Vagina (tissue), 2 donors: ENCODE measurements around the gene EME1. TPM values are rescaled to one million over a fixed set of nuclear protein-coding genes. Genes with fewer than 3 reads are reported as not detected.

Experiments
- DNase-seq, 2 donors: peaks; one replicate each; pipeline ENCODE4 v3.0.0-alpha.2; 2017; ENCODE audit errors: extremely low spot score in 2 of 2
- H3K27ac ChIP-seq: fragments of 200-600 bp; sonication (generic); one replicate; pipeline ENCODE4 v1.5.1; 2019
- H3K27me3 ChIP-seq: fragments of 200-600 bp; sonication (generic); one replicate; pipeline ENCODE4 v1.5.1; 2019
- H3K36me3 ChIP-seq, 2 donors: fragments of 200-600 bp; sonication (generic); one replicate each; pipeline ENCODE4 v1.5.1; 2017 to 2019
- H3K4me1 ChIP-seq: fragments of 200-600 bp; sonication (generic); one replicate; pipeline ENCODE4 v1.5.1; 2019
- H3K4me3 ChIP-seq, 2 donors: fragments of 200-600 bp; sonication (generic); 1 replicate in 1 of 2; 2 replicates in 1 of 2; pipeline ENCODE4 v1.5.1; 2016 to 2019
- H3K9me3 ChIP-seq: fragments of 200-600 bp; sonication (generic); one replicate; pipeline ENCODE4 v1.5.1; 2019
- POLR2A ChIP-seq, 2 donors: fragments of 450-650 bp; IDR thresholded peaks; one replicate each; pipeline ENCODE4 v1.6.1; 2017; ENCODE audit warnings: antibody characterized with exemption in 2 of 2, mild to moderate bottlenecking in 2 of 2, moderate library complexity in 2 of 2
- POLR2AphosphoS5 ChIP-seq, 2 donors: sonication (generic); formaldehyde crosslinking; IDR thresholded peaks; one replicate each; pipeline ENCODE4 v1.9.0; 2017; ENCODE audit warnings: antibody characterized with exemption in 2 of 2, mild to moderate bottlenecking in 2 of 2, low read depth in 1 of 2; ENCODE audit not compliant: insufficient read depth in 1 of 2
- intact Hi-C: fragments of 100-400 bp; cut with DNase I; formaldehyde crosslinking; loops from one replicate; pipeline ENCODE4 v1.15.1; 2023
- total RNA-seq: library from RNA; depleted of rRNA; stranded (reverse); fragments of >200 nt; gene quantifications from one replicate; pipeline ENCODE4 v1.2.3, GENCODE V29; 2016
- TF ChIP-seq, protein P1 (sequence below), 3 experiments: fragments of 450-650 bp in 2 of 3; fragments of 200-600 bp in 1 of 3; sonication (generic) in 1 of 3; IDR thresholded peaks; one replicate each; pipeline ENCODE4 v1.5.1; 2017 to 2019; ENCODE audit warnings: antibody characterized with exemption in 3 of 3, mild to moderate bottlenecking in 2 of 3, moderate library complexity in 2 of 3

The EME1 gene
- total RNA-seq, 1 donor from 2014 or later = 2.9 TPM

DNA sequence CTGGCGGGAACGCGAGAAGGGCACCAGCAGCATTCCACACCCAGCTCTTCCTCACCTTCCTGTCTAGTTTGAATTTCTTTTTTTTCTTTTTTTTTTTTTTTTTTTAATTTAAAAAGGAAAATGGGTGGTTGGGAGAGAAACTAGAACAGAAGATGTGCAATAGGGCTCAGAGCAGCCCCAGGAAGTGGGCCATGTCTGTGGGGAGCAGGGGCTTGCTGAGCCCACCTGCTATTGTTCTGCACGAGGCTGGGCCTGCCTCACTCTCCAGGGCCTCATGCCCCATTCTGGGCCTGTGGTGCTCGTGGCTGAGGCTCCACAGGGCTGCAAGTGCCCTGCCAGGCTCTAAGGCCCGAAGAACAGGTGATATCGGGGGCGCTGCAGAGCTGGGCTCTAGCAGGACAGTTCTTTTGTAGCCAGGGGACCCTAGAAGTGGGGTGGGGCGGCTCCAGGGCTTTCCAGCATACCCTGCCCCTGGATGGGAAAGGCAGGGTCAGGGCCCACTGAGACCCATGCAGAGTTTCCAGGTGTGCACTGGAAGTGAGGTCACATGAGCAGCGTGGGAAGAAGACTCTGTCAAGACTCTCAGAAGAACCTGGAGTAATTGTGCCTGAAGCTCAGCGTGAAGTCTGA lies 12.4 kb upstream of the EME1 start:
- DNase-seq = no peak
- Histone ChIP-seq H3K4me3 (no peak overlapping the region), H3K4me1 (peaks cover 18% of the 10 kb centered on the region), H3K36me3 (peaks cover 0 to 40% of the 10 kb centered on the region in 2 donors), H3K27ac (no peak overlapping the region), H3K27me3 (no peaks in the 10 kb centered on the region), H3K9me3 (no peaks in the 10 kb centered on the region)
- intact Hi-C loops = no loop called here
- TF ChIP-seq POLR2A (IDR thresholded peaks at IDR 0.05) (no peak), POLR2AphosphoS5 (IDR thresholded peaks at IDR 0.05; ENCODE audit: insufficient read depth in 1 of 2, low read depth in 1 of 2) (no peak)
- TF ChIP-seq, protein P1, sequence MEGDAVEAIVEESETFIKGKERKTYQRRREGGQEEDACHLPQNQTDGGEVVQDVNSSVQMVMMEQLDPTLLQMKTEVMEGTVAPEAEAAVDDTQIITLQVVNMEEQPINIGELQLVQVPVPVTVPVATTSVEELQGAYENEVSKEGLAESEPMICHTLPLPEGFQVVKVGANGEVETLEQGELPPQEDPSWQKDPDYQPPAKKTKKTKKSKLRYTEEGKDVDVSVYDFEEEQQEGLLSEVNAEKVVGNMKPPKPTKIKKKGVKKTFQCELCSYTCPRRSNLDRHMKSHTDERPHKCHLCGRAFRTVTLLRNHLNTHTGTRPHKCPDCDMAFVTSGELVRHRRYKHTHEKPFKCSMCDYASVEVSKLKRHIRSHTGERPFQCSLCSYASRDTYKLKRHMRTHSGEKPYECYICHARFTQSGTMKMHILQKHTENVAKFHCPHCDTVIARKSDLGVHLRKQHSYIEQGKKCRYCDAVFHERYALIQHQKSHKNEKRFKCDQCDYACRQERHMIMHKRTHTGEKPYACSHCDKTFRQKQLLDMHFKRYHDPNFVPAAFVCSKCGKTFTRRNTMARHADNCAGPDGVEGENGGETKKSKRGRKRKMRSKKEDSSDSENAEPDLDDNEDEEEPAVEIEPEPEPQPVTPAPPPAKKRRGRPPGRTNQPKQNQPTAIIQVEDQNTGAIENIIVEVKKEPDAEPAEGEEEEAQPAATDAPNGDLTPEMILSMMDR (IDR thresholded peaks at IDR 0.05) = no peak

- Histone ChIP-seq H3K27me3 (no peaks in the 10 kb centered on the region), H3K9me3 (no peaks in the 10 kb centered on the region), H3K36me3 (peaks cover 0 to 36% of the 10 kb centered on the region in 2 donors), H3K27ac (no peak overlapping the region), H3K4me1 (peaks cover 18% of the 10 kb centered on the region), H3K4me3 (no peak overlapping the region)
- intact Hi-C loops = no loop called here
- no peak for DNase-seq
- no peak for TF ChIP-seq POLR2AphosphoS5 (IDR thresholded peaks at IDR 0.05; ENCODE audit: insufficient read depth in 1 of 2, low read depth in 1 of 2)
- TF ChIP-seq, protein P1 (IDR thresholded peaks at IDR 0.05) = peak; percentile 26 to 68 (median 32)
Observed at GRCh38 chr17:50361561-50362480, 11.2 kb upstream of the EME1 start.

GRCh38 chr17:50362661-50363060 lies 10.4 kb upstream of the EME1 start:
- H3K4me3 ChIP-seq = no peak overlapping the region
- no peak for TF ChIP-seq POLR2AphosphoS5 (IDR thresholded peaks at IDR 0.05; ENCODE audit: insufficient read depth in 1 of 2, low read depth in 1 of 2)
- TF ChIP-seq, protein P1 (IDR thresholded peaks at IDR 0.05) = no peak
- TF ChIP-seq POLR2A (IDR thresholded peaks at IDR 0.05) = no peak
- H3K9me3 ChIP-seq = no peaks in the 10 kb centered on the region
- no peak overlapping the region for H3K27ac ChIP-seq
- intact Hi-C loops = no loop called here
- H3K27me3 ChIP-seq = no peaks in the 10 kb centered on the region
- H3K36me3 ChIP-seq = peaks cover 0 to 39% of the 10 kb centered on the region in 2 donors
- peaks cover 18% of the 10 kb centered on the region for H3K4me1 ChIP-seq
- DNase-seq = no peak

GRCh38 chr17:50363217-50364060 lies 9.6 kb upstream of the EME1 start:
- DNase-seq = no peak
- Histone ChIP-seq H3K27me3 (no peaks in the 10 kb centered on the region), H3K27ac (no peak overlapping the region), H3K9me3 (no peaks in the 10 kb centered on the region), H3K4me3 (no peak overlapping the region), H3K4me1 (peaks cover 18% of the 10 kb centered on the region), H3K36me3 (peaks cover 0 to 39% of the 10 kb centered on the region in 2 donors)
- TF ChIP-seq, protein P1 (IDR thresholded peaks at IDR 0.05) = no peak
- TF ChIP-seq POLR2AphosphoS5 (IDR thresholded peaks at IDR 0.05; ENCODE audit: insufficient read depth in 1 of 2, low read depth in 1 of 2) (no peak), POLR2A (IDR thresholded peaks at IDR 0.05) (no peak)
- intact Hi-C loops = no loop called here
